ENCODE data around the gene MAU2.
"Not testable (repeated sequence)": the region's sequence is repeated elsewhere in the genome, so short reads cannot be mapped to it uniquely, and the experiment has no call there.

Gene MAU2

GRCh38 chr19:19382118-19382517 is 61.5 kb downstream of the MAU2 start:
- no peak for DNase-seq (ENCODE audit: low read depth in 2 of 2)

GRCh38 chr19:19384486-19384885 is 63.9 kb downstream of the MAU2 start:
- DNase-seq (ENCODE audit: low read depth in 2 of 2), result no peak

- DNase-seq (ENCODE audit: low read depth in 2 of 2), result peak; percentile 100
Measured at GRCh38 chr19:19385131-19385895, 64.7 kb downstream of the MAU2 start.

- DNase-seq (ENCODE audit: low read depth in 2 of 2), result peak; percentile 53
Measured at GRCh38 chr19:19385896-19386869, 65.6 kb downstream of the MAU2 start.

DNA sequence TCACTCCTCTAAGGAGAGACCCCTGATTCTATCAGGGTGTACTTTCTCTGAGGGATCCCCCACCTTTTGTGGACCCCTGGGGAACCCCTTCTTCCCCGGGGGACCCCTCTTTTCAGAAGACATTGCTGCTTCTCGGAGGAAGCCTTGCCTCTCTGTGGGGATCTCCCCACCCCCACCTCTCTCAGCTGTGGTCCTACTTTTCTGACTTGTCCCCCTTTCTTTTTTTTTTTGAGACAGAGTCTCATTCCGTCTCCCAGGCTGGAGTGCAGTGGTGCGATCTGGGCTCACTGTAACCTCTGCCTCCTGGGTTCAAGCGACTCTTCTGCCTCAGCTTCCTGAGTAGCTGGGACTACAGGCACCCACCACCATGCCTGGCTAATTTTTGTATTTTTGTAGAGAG is 66.5 kb downstream of the MAU2 start:
- no peak for DNase-seq (ENCODE audit: low read depth in 2 of 2)

DNA sequence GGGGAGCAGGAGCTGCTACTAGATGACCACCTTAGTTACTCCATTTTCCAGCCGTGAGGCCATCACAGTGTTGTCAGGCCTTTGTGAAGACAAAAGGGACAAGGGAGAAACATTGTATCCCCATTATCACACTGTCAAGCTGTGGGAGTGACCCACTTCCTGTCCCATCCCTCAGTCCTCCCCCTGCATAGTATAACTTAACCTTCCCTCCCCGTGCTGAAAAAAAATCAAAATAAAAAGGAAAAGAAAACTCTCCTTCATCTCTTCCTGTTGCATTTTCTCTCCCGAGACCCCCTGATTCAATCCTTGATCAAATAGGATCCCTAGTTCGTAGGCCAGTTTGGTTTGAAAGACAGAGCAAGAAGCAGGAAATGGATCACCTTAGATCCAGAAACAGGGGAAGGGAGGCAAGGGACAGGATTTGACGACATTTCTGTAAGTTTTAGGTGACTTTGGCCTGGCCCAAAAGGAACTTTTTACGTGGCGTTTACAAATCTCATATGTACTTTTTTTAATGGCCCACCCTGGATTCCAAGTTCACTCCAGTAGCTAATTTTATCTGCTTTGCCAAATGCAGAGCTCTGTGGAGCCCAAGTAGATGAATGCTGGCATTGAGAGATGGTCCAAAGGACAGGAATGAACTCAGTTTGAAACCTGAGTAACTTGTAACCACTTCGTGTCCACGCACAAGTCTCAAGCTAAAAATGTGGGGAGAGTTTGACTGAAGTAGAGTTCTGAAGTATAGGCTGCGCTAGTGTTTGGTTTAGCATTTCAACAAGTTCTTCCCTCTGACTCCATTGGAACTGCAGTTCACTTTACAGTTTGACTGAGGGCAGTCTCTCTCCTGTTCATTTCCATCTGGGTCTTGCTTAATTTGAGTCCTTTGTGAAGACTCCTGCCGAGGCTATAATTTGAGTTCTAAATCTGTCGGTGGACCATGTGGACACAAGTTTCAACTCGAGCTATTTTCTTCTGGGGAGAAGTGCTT is 68.2 kb downstream of the MAU2 start:
- DNase-seq (ENCODE audit: low read depth in 2 of 2), result no peak

GRCh38 chr19:19389683-19390082 is 69.1 kb downstream of the MAU2 start:
- DNase-seq (ENCODE audit: low read depth in 2 of 2), result not testable (repeated sequence)

GRCh38 chr19:19394333-19394732 is 73.7 kb downstream of the MAU2 start:
- not testable (repeated sequence) for DNase-seq (ENCODE audit: low read depth in 2 of 2)

- no peak for DNase-seq (ENCODE audit: low read depth in 2 of 2)
Measured at GRCh38 chr19:19399733-19400433, 79.3 kb downstream of the MAU2 start.

- no peak for DNase-seq (ENCODE audit: low read depth in 2 of 2)
Measured at GRCh38 chr19:19402656-19403372, 82.2 kb downstream of the MAU2 start.

- DNase-seq (ENCODE audit: low read depth in 2 of 2), result no peak
Measured at GRCh38 chr19:19403373-19403901, 82.8 kb downstream of the MAU2 start.

GRCh38 chr19:19404879-19405860 is 84.5 kb downstream of the MAU2 start, which contains the start of gene GATAD2A:
GATAD2A (plus strand) TSS chr19:19405675; CDS start chr19:19465346, 59,671 bp downstream.
- DNase-seq (ENCODE audit: low read depth in 2 of 2), result peak; percentile 83 to 87

GRCh38 chr19:19405971-19406877 is 85.6 kb downstream of the MAU2 start:
- DNase-seq (ENCODE audit: low read depth in 2 of 2), result peak; percentile 34 to 35

- peak in 1 of 2 donors; percentile 53 for DNase-seq (ENCODE audit: low read depth in 2 of 2)
Measured at GRCh38 chr19:19406878-19407632, 86.4 kb downstream of the MAU2 start.

DNA sequence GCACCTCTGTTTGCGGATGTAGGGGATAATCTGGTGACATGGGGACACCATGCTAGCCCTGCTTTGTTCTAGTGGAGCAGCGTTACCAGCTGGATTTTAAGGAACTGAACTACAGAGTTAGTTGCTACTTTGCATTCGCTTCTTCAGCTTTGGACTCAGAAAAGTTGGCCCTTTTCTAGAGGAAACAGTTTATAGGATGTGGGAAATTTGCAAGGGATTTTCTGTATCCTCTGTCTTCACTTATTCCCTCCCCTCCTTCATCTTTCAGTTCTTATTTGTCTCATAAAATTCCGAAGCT is 87.0 kb downstream of the MAU2 start:
- no peak for DNase-seq (ENCODE audit: low read depth in 2 of 2)
